CD14-positive monocyte (primary cell): ENCODE data around the gene WDR7. TPM values are rescaled to one million over a fixed set of nuclear protein-coding genes. Genes with fewer than 3 reads are reported as not detected.

Experiments used
- DNase-seq, 3 donors: peaks; one replicate each; pipeline ENCODE4 v3.0.0-alpha.2; 2011 to 2022
- H2AFZ ChIP-seq: 2 replicates; pipeline ENCODE4 v1.6.0; 2012; ENCODE audit warnings: mild to moderate bottlenecking, low read depth, low read length, inconsistent platforms; ENCODE audit not compliant: insufficient read depth, poor library complexity, severe bottlenecking
- H3K27ac ChIP-seq, 2 donors: 1 replicate in 1 of 2; 2 replicates in 1 of 2; pipeline ENCODE4 v1.5.1; 2012 to 2013; ENCODE audit warnings: low read length in 2 of 2, control low read depth in 1 of 2, inconsistent platforms in 1 of 2, low read depth in 1 of 2, mild to moderate bottlenecking in 1 of 2
- H3K27me3 ChIP-seq, 2 donors: one replicate each; pipeline versions ENCODE4 v1.6.0 to v1.6.1; 2011 to 2013; ENCODE audit warnings: low read length in 2 of 2; ENCODE audit not compliant: control insufficient read depth in 2 of 2, insufficient read depth in 2 of 2
- H3K36me3 ChIP-seq, 2 donors: replicated peaks in 1 of 2; 1 replicate in 1 of 2; 2 replicates in 1 of 2; pipeline versions ENCODE4 v1.5.1 to v1.6.1; 2012 to 2013; ENCODE audit warnings: low read length in 2 of 2, control low read depth in 1 of 2, inconsistent platforms in 1 of 2, mild to moderate bottlenecking in 1 of 2; ENCODE audit not compliant: insufficient read depth in 2 of 2, control insufficient read depth in 1 of 2
- H3K4me1 ChIP-seq, 2 donors: 1 replicate in 1 of 2; 2 replicates in 1 of 2; pipeline versions ENCODE4 v1.5.1 to v1.6.1; 2012 to 2013; ENCODE audit warnings: low read length in 2 of 2, control low read depth in 1 of 2, inconsistent platforms in 1 of 2, mild to moderate bottlenecking in 1 of 2, moderate library complexity in 1 of 2; ENCODE audit not compliant: insufficient read depth in 2 of 2, control insufficient read depth in 1 of 2
- H3K4me2 ChIP-seq: replicated peaks from 2 replicates; pipeline ENCODE3; 2012; ENCODE audit warnings: low read length, moderate library complexity, mild to moderate bottlenecking; ENCODE audit not compliant: poor library complexity, severe bottlenecking; ENCODE audit errors: extremely low read depth
- H3K4me3 ChIP-seq, 3 experiments: fragments of 200-600 bp in 1 of 3; sonication (generic) in 1 of 3; replicated peaks in 1 of 3; 1 replicate in 2 of 3; 2 replicates in 1 of 3; pipeline ENCODE4 v1.5.1; 2011 to 2013; ENCODE audit warnings: low read length in 3 of 3, mild to moderate bottlenecking in 3 of 3, control low read depth in 2 of 3, low read depth in 2 of 3, inconsistent platforms in 1 of 3, moderate library complexity in 1 of 3
- H3K79me2 ChIP-seq: 2 replicates; pipeline ENCODE4 v1.6.0; 2012; ENCODE audit warnings: mild to moderate bottlenecking, control low read depth, inconsistent platforms, low read length, moderate library complexity; ENCODE audit not compliant: insufficient read depth
- H3K9ac ChIP-seq: 2 replicates; pipeline ENCODE4 v1.6.0; 2017; ENCODE audit warnings: low read length, mild to moderate bottlenecking; ENCODE audit not compliant: insufficient read depth, poor library complexity, severe bottlenecking
- H3K9me3 ChIP-seq, 2 donors: replicated peaks in 1 of 2; 1 replicate in 1 of 2; 2 replicates in 1 of 2; pipeline versions ENCODE4 v1.5.1 to v1.6.1; 2012 to 2013; ENCODE audit warnings: low read length in 2 of 2, control low read depth in 1 of 2; ENCODE audit not compliant: control insufficient read depth in 1 of 2, insufficient read depth in 1 of 2
- H4K20me1 ChIP-seq: 2 replicates; pipeline ENCODE4 v1.6.0; 2012; ENCODE audit warnings: mild to moderate bottlenecking, low read length, control low read depth, moderate library complexity; ENCODE audit not compliant: insufficient read depth
- H3K27ac Mint-ChIP-seq, 7 donors: one replicate each; pipeline ENCODE4 v1.8.0; 2020; ENCODE audit warnings: mild to moderate bottlenecking in 7 of 7, mixed read lengths in 7 of 7, moderate library complexity in 6 of 7, inconsistent platforms in 2 of 7
- H3K27me3 Mint-ChIP-seq, 3 donors: one replicate each; pipeline ENCODE4 v1.8.0; 2021 to 2022; ENCODE audit warnings: low read depth in 3 of 3, mild to moderate bottlenecking in 3 of 3, mixed read lengths in 3 of 3, moderate library complexity in 3 of 3, inconsistent platforms in 1 of 3
- H3K36me3 Mint-ChIP-seq, 2 donors: one replicate each; pipeline ENCODE4 v1.8.0; 2020; ENCODE audit warnings: mixed read lengths in 2 of 2, inconsistent platforms in 1 of 2, mild to moderate bottlenecking in 1 of 2
- H3K4me1 Mint-ChIP-seq: one replicate; pipeline ENCODE4 v1.8.0; 2020; ENCODE audit warnings: mild to moderate bottlenecking, mixed read lengths
- H3K4me3 Mint-ChIP-seq, 2 donors: one replicate each; pipeline ENCODE4 v1.8.0; 2020; ENCODE audit warnings: mild to moderate bottlenecking in 2 of 2, mixed read lengths in 2 of 2, moderate library complexity in 1 of 2
- H3K9me3 Mint-ChIP-seq, 7 donors: one replicate each; pipeline ENCODE4 v1.8.0; 2020 to 2022; ENCODE audit warnings: mixed read lengths in 7 of 7, mild to moderate bottlenecking in 6 of 7, moderate library complexity in 6 of 7, inconsistent platforms in 2 of 7
- CTCF ChIP-seq: fragments of 200-600 bp; IDR thresholded peaks from one replicate; pipeline ENCODE4 v1.8.0; 2022; ENCODE audit warnings: antibody characterized with exemption, mild to moderate bottlenecking
- WGBS: methylation state at CpG from one replicate; pipeline ENCODE4 v1.1.5; 2013; ENCODE audit warnings: missing lambda C conversion rate; ENCODE audit not compliant: insufficient coverage; 5-methylcytosine and 5-hydroxymethylcytosine counted together
- intact Hi-C, 2 donors: fragments of 100-400 bp; cut with micrococcal nuclease; formaldehyde crosslinking; loops; one replicate each; pipeline versions ENCODE4 v1.15.0 to v1.15.1; 2023
- polyA plus RNA-seq, 3 donors: library from polyadenylated mRNA; depleted of rRNA in 1 of 3; unstranded in 2 of 3; stranded (reverse) in 1 of 3; fragments of 300-500 nt in 2 of 3; fragments of >200 nt in 1 of 3; fragmentation: Illumina TruSeq in 2 of 3; gene quantifications; 1 replicate in 2 of 3; 2 replicates in 1 of 3; pipeline ENCODE4 v1.2.3, GENCODE V29; 2012 to 2021

WDR7 gene
- polyA plus RNA-seq, 3 donors, result 9.1 to 23.6 (median 9.5) TPM

- TF ChIP-seq CTCF, result no peak
- H3K27ac ChIP-seq, result no peak overlapping the region
- no peaks in the 10 kb centered on the region for H3K27me3 Mint-ChIP-seq
- whole genome bisulfite sequencing, result 58% methylated on average over 4 of the region's 9 CpGs
- no peak overlapping the region for H3K4me3 ChIP-seq
- H3K9ac ChIP-seq, result no peak overlapping the region
- no peaks in the 10 kb centered on the region for H3K9me3 ChIP-seq
- intact Hi-C loops, result no loop called here
- peaks cover 21 to 23% of the 10 kb centered on the region in 2 donors for H3K36me3 Mint-ChIP-seq
- peaks cover 0 to 4% of the 10 kb centered on the region in 2 donors for H3K4me1 ChIP-seq
- DNase-seq, result peak; percentile 42 to 63 (median 46)
- no peaks in the 10 kb centered on the region for H4K20me1 ChIP-seq
- peaks cover 8 to 16% of the 10 kb centered on the region in 2 donors for H3K36me3 ChIP-seq
- no peak overlapping the region for H2AFZ ChIP-seq
- H3K79me2 ChIP-seq, result no peaks in the 10 kb centered on the region
- H3K4me2 ChIP-seq, result no peak overlapping the region
- H3K27me3 ChIP-seq, result no peaks in the 10 kb centered on the region
- no peak overlapping the region for H3K4me3 Mint-ChIP-seq
- H3K27ac Mint-ChIP-seq, result peak overlapping the region in 4 of 7 donors; percentile 1 to 84 (median 35)
- H3K4me1 Mint-ChIP-seq, result peaks cover 6% of the 10 kb centered on the region
- H3K9me3 Mint-ChIP-seq, result no peaks in the 10 kb centered on the region
These were observed 105.8 kb downstream of the WDR7 start for GRCh38 chr18:56756966-56757365.

- H3K27ac Mint-ChIP-seq, result no peak overlapping the region
- intact Hi-C loops, result no loop called here
- no peaks in the 10 kb centered on the region for H3K9me3 ChIP-seq
- no peaks in the 10 kb centered on the region for H3K79me2 ChIP-seq
- peaks cover 39 to 44% of the 10 kb centered on the region in 2 donors for H3K36me3 Mint-ChIP-seq
- no peak for DNase-seq
- H3K9me3 Mint-ChIP-seq, result no peaks in the 10 kb centered on the region
- TF ChIP-seq CTCF, result no peak
- H2AFZ ChIP-seq, result no peak overlapping the region
- no peak overlapping the region for H3K4me2 ChIP-seq
- peaks cover 0 to 3% (median 0%) of the 10 kb centered on the region in 3 donors for H3K27me3 Mint-ChIP-seq
- H3K36me3 ChIP-seq, result peaks cover 24 to 38% of the 10 kb centered on the region in 2 donors
- WGBS, result no CpG with 5 or more reads among the region's 3 CpGs
- no peak overlapping the region for H3K9ac ChIP-seq
- no peak overlapping the region for H3K4me3 ChIP-seq
- no peak overlapping the region for H3K4me3 Mint-ChIP-seq
- no peaks in the 10 kb centered on the region for H4K20me1 ChIP-seq
- no peaks in the 10 kb centered on the region for H3K4me1 ChIP-seq
- H3K27ac ChIP-seq, result no peak overlapping the region
- no peaks in the 10 kb centered on the region for H3K27me3 ChIP-seq
- H3K4me1 Mint-ChIP-seq, result no peaks in the 10 kb centered on the region
These were observed 118.9 kb downstream of the WDR7 start for GRCh38 chr18:56770097-56770496.
